Heart left ventricle (tissue), 16 donors: Measurements from ENCODE around the gene GPR25. TPM values are rescaled to one million over a fixed set of nuclear protein-coding genes. Genes with fewer than 3 reads are reported as not detected.

Experiments used
- ATAC-seq, 4 donors: fragments of 200-7000 bp; cut with Tn5 transposase; one replicate each; pipeline ENCODE4 v1.9.1; 2020 to 2022; ENCODE audit warnings: moderate library complexity in 4 of 4, mild to moderate bottlenecking in 3 of 4, moderate number of reproducible peaks in 1 of 4
- DNase-seq, 5 donors: peaks; one replicate each; pipeline ENCODE4 v3.0.0-alpha.2; 2020
- H3K27ac ChIP-seq, 12 donors: fragments of 200-600 bp; sonication (generic) in 4 of 12; one replicate each; pipeline versions ENCODE4 v1.5.0 to v1.8.0; 2016 to 2022; ENCODE audit warnings: mild to moderate bottlenecking in 2 of 12
- H3K27me3 ChIP-seq, 9 donors: fragments of 200-600 bp; sonication (generic) in 2 of 9; one replicate each; pipeline versions ENCODE4 v1.5.1 to v1.8.0; 2016 to 2022; ENCODE audit warnings: mild to moderate bottlenecking in 3 of 9
- H3K36me3 ChIP-seq, 9 donors: fragments of 200-600 bp; sonication (generic) in 2 of 9; one replicate each; pipeline versions ENCODE4 v1.5.0 to v1.8.0; 2018 to 2022; ENCODE audit warnings: mild to moderate bottlenecking in 2 of 9
- H3K4me1 ChIP-seq, 12 donors: fragments of 200-600 bp; sonication (generic) in 4 of 12; one replicate each; pipeline versions ENCODE4 v1.5.0 to v1.8.0; 2016 to 2022; ENCODE audit warnings: mild to moderate bottlenecking in 3 of 12
- H3K4me3 ChIP-seq, 12 donors: fragments of 200-600 bp; sonication (generic) in 4 of 12; one replicate each; pipeline versions ENCODE4 v1.5.0 to v1.8.0; 2017 to 2022; ENCODE audit warnings: mild to moderate bottlenecking in 9 of 12, moderate library complexity in 4 of 12
- H3K9me3 ChIP-seq, 12 donors: fragments of 200-600 bp; sonication (generic) in 4 of 12; one replicate each; pipeline versions ENCODE4 v1.5.0 to v1.8.0; 2016 to 2022; ENCODE audit warnings: mild to moderate bottlenecking in 1 of 12
- CTCF ChIP-seq, 12 donors: fragments of 200-600 bp; sonication (generic) in 4 of 12; IDR thresholded peaks; one replicate each; pipeline versions ENCODE4 v1.5.0 to v1.8.0; 2018 to 2022; ENCODE audit warnings: antibody characterized with exemption in 12 of 12, mild to moderate bottlenecking in 5 of 12
- POLR2A ChIP-seq, 2 donors: fragments of 450-650 bp; IDR thresholded peaks; one replicate each; pipeline ENCODE4 v1.6.1; 2017; ENCODE audit warnings: antibody characterized with exemption in 2 of 2, mild to moderate bottlenecking in 2 of 2, moderate library complexity in 2 of 2
- WGBS, 4 donors: extraction: QIAGEN DNeasy Blood & Tissue Kit in 2 of 4; methylation state at CpG; one replicate each; pipeline versions ENCODE4 v1.1.5 to v1.1.7; 2013 to 2018; 5-methylcytosine and 5-hydroxymethylcytosine counted together
- intact Hi-C, 10 donors: fragments of 100-400 bp; cut with DNase I; formaldehyde crosslinking; loops; one replicate each; pipeline versions ENCODE4 v1.11.1 to v1.14.2; 2022
- polyA plus RNA-seq, 2 donors: library from polyadenylated mRNA; stranded (reverse); fragments of 200-250 nt; gene quantifications; one replicate each; pipeline ENCODE4 v1.2.3, GENCODE V29; 2013
- total RNA-seq, 9 donors: library from RNA; depleted of rRNA in 2 of 9; stranded (reverse); fragments of >200 nt in 2 of 9; fragmentation: NEBNext Ultra II Directional in 3 of 9; extraction: Animal tissue kit (Norgen Biotek cat#: 25700) in 3 of 9; gene quantifications; one replicate each; pipeline versions ENCODE4 v1.1.0 to v1.2.4, GENCODE V29; 2016 to 2023
- donor health status: ischemic (EF 13 %, LVEDD 7.1; RV severe dilation, severe dysfunction).
- donor health status: healthy with polysubstance abuse.
- donor health status: DM: no; HTN: yes; CAD: no.
- donor health status: DM: no; HTN: no; CAD: no.
- donor health status: ischemic (EF 25% LVEDD 6.9; RV normal size, moderate dysfunction).
- donor health status: ischemic (EF 25% LVEDD 5.7; RV mildly dilated, moderate dysfunction).
- donor health status: healthy.
- donor health status: DM: yes; HTN: yes; CAD: no.
- donor health status: ischemic (EF 35%, LVEDD 5.7; RV mildly dilated, moderate dysfunction).
- donor health status: nonischemic (EF 11% LVEDD 7.7; RV severe dilation, severe dysfunction).
- donor health status: DM: yes; HTN: yes; CAD: no.
- donor health status: PGD.
- donor health status: ischemic (EF 29% LVEDD 5.4; RV normal size, mild dysfunction).
- donor health status: nonischemic (EF 23%, LVEDD 6.1; RV moderate dilation, normal function).

GPR25 gene
- total and polyA plus RNA-seq, 11 donors: not detected

- H3K4me1 ChIP-seq: peaks cover 3 to 11% (median 9%) of the 10 kb centered on the region in 12 donors
- 79 to 86% (median 79%) methylated on average over 6 of the region's 6 CpGs for WGBS, 4 donors
- intact Hi-C loops: no loop called here
- H3K36me3 ChIP-seq: no peaks in the 10 kb centered on the region
- H3K27ac ChIP-seq: no peak overlapping the region
- ATAC-seq (no peak), DNase-seq (no peak)
- no peak for TF ChIP-seq POLR2A (IDR thresholded peaks at IDR 0.05)
- TF ChIP-seq CTCF (IDR thresholded peaks at IDR 0.05): no peak
- no peak overlapping the region for H3K4me3 ChIP-seq
- H3K9me3 ChIP-seq: no peaks in the 10 kb centered on the region
- peaks cover 12 to 61% (median 22%) of the 10 kb centered on the region in 9 donors for H3K27me3 ChIP-seq
These were observed 5.2 kb downstream of the GPR25 start for GRCh38 chr1:200877839-200878551.

GRCh38 chr1:200880212-200880611 is 7.4 kb downstream of the GPR25 start:
- DNase-seq (no peak), ATAC-seq (no peak)
- no peak overlapping the region for H3K27ac ChIP-seq
- H3K4me3 ChIP-seq: no peak overlapping the region
- H3K4me1 ChIP-seq: no peaks in the 10 kb centered on the region
- WGBS, 4 donors: 56 to 87% (median 70%) methylated on average over 3 of the region's 3 CpGs
- intact Hi-C loops: no loop called here
- no peaks in the 10 kb centered on the region for H3K36me3 ChIP-seq
- H3K9me3 ChIP-seq: no peaks in the 10 kb centered on the region
- peaks cover 0 to 40% (median 3%) of the 10 kb centered on the region in 9 donors for H3K27me3 ChIP-seq
- no peak for TF ChIP-seq POLR2A (IDR thresholded peaks at IDR 0.05)
- no peak for TF ChIP-seq CTCF (IDR thresholded peaks at IDR 0.05)

DNA sequence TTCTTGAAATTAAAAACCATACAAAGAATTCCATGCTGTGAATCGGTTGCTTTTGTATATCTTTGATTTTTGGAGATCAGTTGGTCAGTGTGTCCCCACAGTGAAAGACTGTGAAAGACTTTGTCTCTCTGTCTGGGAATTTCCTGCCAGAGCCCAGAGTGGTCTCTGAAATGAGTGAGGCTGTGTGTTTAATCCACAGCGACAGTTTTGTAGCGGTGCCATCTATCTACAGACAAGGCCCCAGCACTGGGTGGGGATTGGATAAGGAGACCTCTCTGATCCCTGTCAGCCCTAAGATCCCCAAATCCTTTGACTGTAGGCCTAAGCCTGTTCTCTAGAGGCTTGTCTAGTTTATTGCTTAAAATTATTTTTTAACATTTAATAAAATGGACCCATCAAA is 10.3 kb downstream of the GPR25 start:
- Histone ChIP-seq H3K4me1 (peaks cover 0 to 4% (median 0%) of the 10 kb centered on the region in 12 donors), H3K4me3 (no peak overlapping the region), H3K27ac (no peak overlapping the region), H3K27me3 (peaks cover 0 to 38% (median 0%) of the 10 kb centered on the region in 9 donors), H3K36me3 (no peaks in the 10 kb centered on the region), H3K9me3 (no peaks in the 10 kb centered on the region)
- WGBS, 4 donors: 77 to 90% (median 84%) methylated on average over 3 of the region's 3 CpGs
- DNase-seq (no peak), ATAC-seq (no peak)
- TF ChIP-seq CTCF (IDR thresholded peaks at IDR 0.05) (no peak), POLR2A (IDR thresholded peaks at IDR 0.05) (no peak)
- intact Hi-C loops: no loop called here

DNA sequence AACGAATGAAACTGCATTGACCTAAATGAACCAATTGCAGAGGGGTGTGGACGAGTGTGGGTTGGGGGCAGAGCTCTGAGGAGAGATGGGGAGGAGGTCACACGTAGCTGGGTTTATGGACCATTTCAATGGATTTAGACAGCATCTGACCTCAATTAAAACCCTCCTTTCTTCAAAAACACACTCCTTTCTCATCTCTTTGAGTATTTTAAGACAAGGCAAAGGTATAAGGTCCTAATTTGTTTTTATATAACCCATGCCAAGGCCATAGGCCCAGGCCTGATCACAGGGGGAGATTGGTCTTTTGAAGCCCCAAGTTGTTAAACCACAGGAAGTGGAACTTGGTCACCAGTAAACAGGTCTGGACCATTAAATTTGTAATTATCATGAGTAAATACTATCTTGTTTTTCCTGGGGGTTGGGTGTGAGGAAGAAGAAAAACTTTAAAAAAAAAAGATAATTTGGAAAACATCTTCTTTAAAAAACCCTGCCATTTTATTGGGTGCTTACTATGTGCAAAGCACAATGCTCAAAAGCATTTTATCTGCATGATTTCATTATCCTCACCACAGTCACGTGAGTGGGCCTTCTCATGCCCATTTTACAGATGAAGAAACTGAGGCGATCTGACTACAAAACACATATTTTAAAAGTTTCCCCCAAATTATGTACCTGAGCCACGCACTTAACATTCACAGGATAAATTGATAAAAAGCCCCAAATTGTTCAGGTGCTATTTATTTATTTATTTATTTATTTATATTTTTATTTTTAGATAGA is 13.0 kb downstream of the GPR25 start:
- Histone ChIP-seq H3K4me3 (no peak overlapping the region), H3K27ac (no peak overlapping the region), H3K4me1 (peaks cover 0 to 18% (median under 1%) of the 10 kb centered on the region in 12 donors), H3K36me3 (no peaks in the 10 kb centered on the region), H3K9me3 (no peaks in the 10 kb centered on the region), H3K27me3 (peaks cover 0 to 36% (median 12%) of the 10 kb centered on the region in 9 donors)
- DNase-seq (no peak), ATAC-seq (no peak)
- no peak for TF ChIP-seq POLR2A (IDR thresholded peaks at IDR 0.05)
- TF ChIP-seq CTCF (IDR thresholded peaks at IDR 0.05): no peak
- 88 to 96% (median 92%) methylated on average over 6 of the region's 6 CpGs for WGBS, 4 donors
- intact Hi-C loops: no loop called here
